Neural progenitor cell (in vitro differentiated cells): ENCODE data around the gene SULT4A1. TPM values are rescaled to one million over a fixed set of nuclear protein-coding genes. Genes with fewer than 3 reads are reported as not detected.
A peak's percentile ranks its signal among the peaks of the same experiment; 100 is the strongest.

ENCODE experiments used
- DNase-seq: peaks from one replicate; pipeline ENCODE4 v3.0.0-alpha.2; 2016; ENCODE audit warnings: low spot score
- H2AFZ ChIP-seq: fragments of 200-600 bp; sonication (generic); replicated peaks from 2 replicates; pipeline ENCODE4 v1.6.1; 2016; ENCODE audit warnings: antibody characterized with exemption
- H3F3A ChIP-seq: fragments of 200-600 bp; sonication (generic); 2 replicates; pipeline ENCODE4 v1.6.1; 2016; ENCODE audit warnings: antibody characterized with exemption, low read depth
- H3K27ac ChIP-seq: fragments of 200-600 bp; sonication (generic); 2 replicates; pipeline ENCODE4 v1.5.1; 2016; ENCODE audit warnings: mild to moderate bottlenecking
- H3K27me3 ChIP-seq: fragments of 200-600 bp; sonication (generic); 2 replicates; pipeline ENCODE4 v1.6.1; 2016; ENCODE audit warnings: mild to moderate bottlenecking, moderate library complexity
- H3K36me3 ChIP-seq: fragments of 200-600 bp; sonication (generic); 2 replicates; pipeline ENCODE4 v1.5.1; 2016
- H3K4me1 ChIP-seq: fragments of 200-600 bp; sonication (generic); 2 replicates; pipeline ENCODE4 v1.6.1; 2016; ENCODE audit warnings: mixed run types
- H3K4me2 ChIP-seq: fragments of 200-600 bp; sonication (generic); 2 replicates; pipeline ENCODE4 v1.6.1; 2016
- H3K4me3 ChIP-seq: fragments of 200-600 bp; sonication (generic); 2 replicates; pipeline ENCODE4 v1.5.1; 2016
- H3K79me2 ChIP-seq: fragments of 200-600 bp; sonication (generic); 2 replicates; pipeline ENCODE4 v1.6.1; 2016; ENCODE audit warnings: low read depth
- H3K9ac ChIP-seq: fragments of 200-600 bp; sonication (generic); 2 replicates; pipeline ENCODE4 v1.6.1; 2016
- H3K9me3 ChIP-seq: fragments of 200-600 bp; sonication (generic); 2 replicates; pipeline ENCODE4 v1.5.1; 2016; ENCODE audit warnings: low read depth
- H4K20me1 ChIP-seq: fragments of 200-600 bp; sonication (generic); 2 replicates; pipeline ENCODE4 v1.6.1; 2016; ENCODE audit warnings: low read depth
- H3K27ac Mint-ChIP-seq: 3 replicates; pipeline ENCODE4 v1.8.0; 2021; ENCODE audit warnings: mixed read lengths
- H3K27me3 Mint-ChIP-seq: 2 replicates; pipeline ENCODE4 v1.8.0; 2022; ENCODE audit warnings: low read depth, mild to moderate bottlenecking, inconsistent platforms, moderate library complexity, mixed read lengths; ENCODE audit not compliant: insufficient read depth
- H3K36me3 Mint-ChIP-seq: 3 replicates; pipeline ENCODE4 v1.8.0; 2021; ENCODE audit warnings: mixed read lengths
- H3K4me1 Mint-ChIP-seq: 3 replicates; pipeline ENCODE4 v1.8.0; 2021; ENCODE audit warnings: mixed read lengths
- H3K4me3 Mint-ChIP-seq: 3 replicates; pipeline ENCODE4 v1.8.0; 2021; ENCODE audit warnings: mild to moderate bottlenecking, moderate library complexity, mixed read lengths
- H3K9me3 Mint-ChIP-seq: 3 replicates; pipeline ENCODE4 v1.8.0; 2020; ENCODE audit warnings: mixed read lengths
- CTCF ChIP-seq: fragments of 200-600 bp; sonication (generic); IDR thresholded peaks from 2 replicates; pipeline ENCODE4 v1.5.1; 2017; ENCODE audit warnings: antibody characterized with exemption, mild to moderate bottlenecking
- EZH2 ChIP-seq: fragments of 200-600 bp; sonication (generic); IDR thresholded peaks from 2 replicates; pipeline ENCODE4 v1.6.1; 2017; ENCODE audit warnings: antibody characterized with exemption, mild to moderate bottlenecking, moderate library complexity
- EZH2phosphoT487 ChIP-seq: fragments of 200-600 bp; sonication (generic); IDR thresholded peaks from 2 replicates; pipeline ENCODE4 v1.6.1; 2017; ENCODE audit warnings: antibody characterized with exemption
- total RNA-seq: library from RNA; depleted of rRNA; stranded (reverse); fragments of >200 nt; gene quantifications from 2 replicates; pipeline ENCODE4 v1.2.3, GENCODE V29; 2015; ENCODE audit warnings: low replicate concordance

SULT4A1 gene
- total RNA-seq, 1 donor from 2014 or later = 14.2 TPM

GRCh38 chr22:43852573-43853327 is 9.6 kb downstream of the SULT4A1 start:
- Histone ChIP-seq H3K27ac (no peak overlapping the region), H3K4me1 (peaks cover 6% of the 10 kb centered on the region), H3F3A (no peaks in the 10 kb centered on the region), H3K9me3 (peaks cover 8% of the 10 kb centered on the region), H3K9ac (no peak overlapping the region), H2AFZ (no peak overlapping the region), H3K4me3 (no peak overlapping the region), H3K79me2 (peaks cover 52% of the 10 kb centered on the region), H3K27me3 (no peaks in the 10 kb centered on the region), H3K36me3 (no peaks in the 10 kb centered on the region), H3K4me2 (no peak overlapping the region), H4K20me1 (peaks cover 60% of the 10 kb centered on the region)
- H3K27me3 Mint-ChIP-seq = peaks cover 7% of the 10 kb centered on the region
- H3K4me1 Mint-ChIP-seq = peaks cover 12% of the 10 kb centered on the region
- TF ChIP-seq EZH2 (no peak), CTCF (no peak), EZH2phosphoT487 (no peak)
- H3K4me3 Mint-ChIP-seq = no peak overlapping the region
- peak overlapping the region; percentile 1 for H3K27ac Mint-ChIP-seq
- DNase-seq = no peak
- H3K9me3 Mint-ChIP-seq = peaks cover 5% of the 10 kb centered on the region
- no peaks in the 10 kb centered on the region for H3K36me3 Mint-ChIP-seq

- Histone ChIP-seq H2AFZ (no peak overlapping the region), H3F3A (no peaks in the 10 kb centered on the region), H3K4me2 (no peak overlapping the region), H3K9me3 (peaks cover 3% of the 10 kb centered on the region), H3K9ac (no peak overlapping the region), H4K20me1 (peaks cover 68% of the 10 kb centered on the region), H3K4me1 (peaks cover 6% of the 10 kb centered on the region), H3K27ac (no peak overlapping the region), H3K27me3 (no peaks in the 10 kb centered on the region), H3K36me3 (no peaks in the 10 kb centered on the region), H3K4me3 (no peak overlapping the region), H3K79me2 (peaks cover 48% of the 10 kb centered on the region)
- Mint-ChIP-seq H3K27me3 (peaks cover 9% of the 10 kb centered on the region), H3K9me3 (peaks cover 2% of the 10 kb centered on the region), H3K27ac (no peak overlapping the region), H3K4me3 (no peak overlapping the region), H3K4me1 (peaks cover 12% of the 10 kb centered on the region), H3K36me3 (no peaks in the 10 kb centered on the region)
- TF ChIP-seq EZH2 (no peak), EZH2phosphoT487 (no peak), CTCF (no peak)
- DNase-seq = no peak
These were observed 10.4 kb downstream of the SULT4A1 start for GRCh38 chr22:43851979-43852307.

DNA sequence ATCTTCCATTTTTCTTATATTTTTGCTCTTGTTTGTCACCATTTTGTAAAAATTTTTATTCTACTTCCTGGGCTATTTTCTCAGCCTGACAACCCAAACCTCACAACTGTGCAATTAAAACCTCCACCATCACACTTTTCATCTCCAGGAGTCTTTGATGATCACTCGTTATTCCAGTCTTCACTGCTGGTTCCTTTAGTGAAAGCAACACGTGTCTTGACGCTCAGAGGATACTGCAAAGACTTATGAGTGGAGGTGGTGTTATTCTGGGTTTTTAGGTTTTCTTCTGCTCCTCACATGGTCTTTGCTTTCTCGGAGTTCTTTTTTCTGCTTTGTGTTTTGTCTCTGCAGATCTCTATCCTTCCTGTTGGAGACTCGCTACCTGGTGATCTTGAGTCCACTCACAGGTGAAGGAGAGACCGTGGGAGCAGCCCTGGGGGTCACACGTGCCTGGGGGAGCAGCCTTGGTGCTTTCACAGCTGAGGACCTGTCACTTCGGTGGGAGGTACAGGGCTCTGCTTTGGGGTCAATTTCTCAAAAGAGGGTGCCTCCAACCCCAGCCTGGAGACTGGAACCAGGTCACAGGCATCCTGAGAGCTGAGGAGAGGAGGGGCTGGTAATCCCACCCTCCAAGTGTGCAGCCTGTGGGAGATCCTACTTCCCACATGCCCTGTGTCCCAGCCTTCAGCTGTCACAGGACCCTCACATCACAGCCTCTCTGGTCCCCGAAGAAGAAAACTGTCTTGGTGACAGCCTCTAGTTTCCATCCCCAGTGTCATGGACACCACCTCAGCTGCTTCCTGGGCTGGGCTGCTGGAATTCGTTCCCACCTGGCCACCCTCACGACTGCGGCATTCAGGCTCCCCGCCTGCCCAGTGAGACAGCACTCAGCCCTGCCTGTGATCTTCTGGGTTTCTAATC is 11.0 kb downstream of the SULT4A1 start:
- no peak overlapping the region for H2AFZ ChIP-seq
- Mint-ChIP-seq H3K36me3 (no peaks in the 10 kb centered on the region), H3K4me3 (no peak overlapping the region), H3K9me3 (peaks cover 2% of the 10 kb centered on the region), H3K27me3 (peaks cover 9% of the 10 kb centered on the region), H3K4me1 (peaks cover 12% of the 10 kb centered on the region), H3K27ac (no peak overlapping the region)
- peaks cover 6% of the 10 kb centered on the region for H3K4me1 ChIP-seq
- H3F3A ChIP-seq = no peaks in the 10 kb centered on the region
- H3K4me2 ChIP-seq = no peak overlapping the region
- H3K9me3 ChIP-seq = no peaks in the 10 kb centered on the region
- H3K27me3 ChIP-seq = no peaks in the 10 kb centered on the region
- H3K79me2 ChIP-seq = peaks cover 42% of the 10 kb centered on the region
- DNase-seq = no peak
- TF ChIP-seq CTCF = no peak
- no peak overlapping the region for H3K9ac ChIP-seq
- H4K20me1 ChIP-seq = peaks cover 72% of the 10 kb centered on the region
- no peak overlapping the region for H3K27ac ChIP-seq
- H3K4me3 ChIP-seq = no peak overlapping the region
- H3K36me3 ChIP-seq = no peaks in the 10 kb centered on the region
